Measurements from ENCODE around the gene WDR81.
"Not testable (repeated sequence)": the region's sequence is repeated elsewhere in the genome, so short reads cannot be mapped to it uniquely, and the experiment has no call there.

Gene WDR81

DNA sequence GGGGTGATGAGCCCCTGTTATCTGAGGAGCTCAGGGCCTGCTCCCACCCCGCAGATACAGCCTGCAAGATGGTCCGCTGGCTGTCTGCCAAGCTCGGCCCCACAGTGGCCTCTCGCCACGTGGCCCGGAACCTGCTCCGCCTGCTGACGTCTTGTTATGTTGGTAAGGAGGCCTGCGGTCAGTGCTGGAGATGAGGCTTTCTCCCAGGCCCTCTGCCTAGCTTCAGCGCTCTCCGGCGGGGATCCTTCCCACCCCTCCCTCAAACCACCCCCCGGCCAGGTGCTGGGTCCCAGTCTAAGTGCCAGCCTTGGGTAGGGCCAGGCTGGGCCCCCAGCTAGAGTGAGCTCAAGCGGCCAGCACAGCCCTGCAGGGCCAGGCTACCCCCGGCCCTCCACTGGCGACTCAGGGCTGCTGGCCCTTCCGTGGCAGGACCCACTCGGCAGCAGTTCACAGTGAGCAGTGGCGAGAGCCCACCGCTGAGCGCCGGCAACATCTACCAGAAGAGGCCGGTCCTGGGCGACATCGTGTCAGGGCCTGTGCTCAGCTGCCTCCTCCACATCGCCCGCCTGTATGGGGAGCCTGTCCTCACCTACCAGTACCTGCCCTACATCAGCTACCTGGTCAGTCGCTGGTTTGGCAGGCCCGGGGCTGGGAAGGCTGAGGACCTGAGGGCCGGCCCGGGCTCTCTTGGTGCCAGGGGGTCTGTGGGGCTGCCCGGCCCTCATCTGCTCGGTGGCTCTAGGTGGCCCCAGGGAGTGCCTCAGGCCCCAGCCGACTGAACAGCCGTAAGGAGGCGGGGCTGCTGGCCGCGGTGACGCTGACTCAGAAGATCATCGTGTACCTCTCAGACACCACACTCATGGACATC lies 6.1 kb downstream of the WDR81 start:
- DNase-seq (ENCODE audit: low read depth): no peak

GRCh38 chr17:1731194-1731506 lies 6.6 kb downstream of the WDR81 start:
- DNase-seq (ENCODE audit: low read depth): no peak

GRCh38 chr17:1732241-1732832 lies 7.8 kb downstream of the WDR81 start:
- no peak for DNase-seq (ENCODE audit: low read depth)

DNA sequence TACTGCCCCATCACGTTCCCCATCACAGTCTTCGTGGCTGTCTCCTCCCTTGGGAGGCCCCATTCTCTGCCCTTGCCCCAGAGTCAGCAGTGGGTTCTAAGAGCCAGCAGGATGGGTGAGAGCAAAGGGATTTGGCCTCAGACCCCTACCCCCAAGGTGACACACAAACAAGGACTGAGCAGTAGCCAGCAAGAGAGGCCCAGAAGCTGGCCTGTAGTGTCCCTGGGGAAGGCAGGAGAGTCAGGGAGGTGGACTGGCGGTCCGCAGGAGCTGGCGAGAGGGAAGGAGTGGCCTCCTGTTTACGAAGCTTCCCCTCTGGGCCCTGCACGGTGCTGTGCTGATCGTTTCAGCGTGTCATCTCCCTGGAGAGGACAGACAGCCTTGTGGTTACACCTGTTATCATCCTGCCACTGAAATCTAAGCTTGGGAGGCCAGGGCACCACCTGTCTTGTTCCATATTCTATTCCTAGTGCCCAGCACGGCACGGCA lies 8.4 kb downstream of the WDR81 start:
- DNase-seq (ENCODE audit: low read depth): no peak

- no peak for DNase-seq (ENCODE audit: low read depth)
These were observed 9.3 kb downstream of the WDR81 start for GRCh38 chr17:1733759-1734158.

GRCh38 chr17:1735418-1735817 lies 10.9 kb downstream of the WDR81 start:
- no peak for DNase-seq (ENCODE audit: low read depth)

GRCh38 chr17:1735834-1736347 lies 11.4 kb downstream of the WDR81 start:
- no peak for DNase-seq (ENCODE audit: low read depth)

DNA sequence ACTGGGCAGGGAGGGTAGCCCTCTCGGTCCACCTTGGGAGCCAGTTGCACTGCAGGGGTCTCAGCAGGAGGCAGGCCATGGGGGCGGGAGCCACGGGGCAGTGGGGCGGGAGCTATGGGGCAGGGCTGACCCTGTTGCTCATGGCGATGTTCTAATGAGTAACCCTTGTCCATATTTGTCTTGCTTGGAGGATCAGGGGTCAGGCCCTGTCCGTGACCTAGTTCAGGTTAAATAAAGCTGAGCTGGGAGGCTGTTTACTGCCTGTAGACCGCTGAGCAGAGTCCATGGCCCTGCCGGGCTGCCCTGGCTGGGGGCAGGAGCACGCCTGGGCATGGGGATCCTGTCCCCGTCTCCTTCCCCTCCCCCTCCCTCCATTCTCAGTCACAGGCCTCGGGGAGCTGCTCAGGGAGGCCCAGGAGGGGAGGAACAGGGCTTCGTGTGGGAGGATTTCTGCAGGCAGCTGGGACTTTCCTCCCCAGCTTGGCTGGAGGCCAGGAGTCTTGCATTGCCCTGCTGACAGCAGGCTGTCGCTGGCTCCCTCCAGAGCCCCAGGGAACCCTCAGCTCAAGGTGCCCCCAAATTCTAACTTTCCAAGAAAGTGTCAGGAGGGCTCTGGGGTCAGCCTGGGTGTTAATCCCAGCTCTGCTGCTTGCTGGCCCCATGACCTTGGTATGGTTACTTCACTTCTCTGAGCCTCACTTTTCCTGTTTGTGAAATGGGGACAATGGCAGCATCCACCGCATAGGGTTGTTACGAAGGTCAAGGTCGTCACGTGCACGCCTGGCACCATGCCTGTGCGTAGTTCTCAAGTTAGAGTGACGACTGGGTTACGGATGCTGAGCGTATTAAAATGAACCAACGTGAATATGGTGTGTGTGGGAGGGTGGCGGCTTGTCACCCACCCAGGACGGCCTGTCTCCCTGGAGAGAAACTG lies 12.1 kb downstream of the WDR81 start:
- peak; percentile 34 for DNase-seq (ENCODE audit: low read depth)

GRCh38 chr17:1737531-1738291 lies 13.2 kb downstream of the WDR81 start:
- DNase-seq (ENCODE audit: low read depth): no peak

DNA sequence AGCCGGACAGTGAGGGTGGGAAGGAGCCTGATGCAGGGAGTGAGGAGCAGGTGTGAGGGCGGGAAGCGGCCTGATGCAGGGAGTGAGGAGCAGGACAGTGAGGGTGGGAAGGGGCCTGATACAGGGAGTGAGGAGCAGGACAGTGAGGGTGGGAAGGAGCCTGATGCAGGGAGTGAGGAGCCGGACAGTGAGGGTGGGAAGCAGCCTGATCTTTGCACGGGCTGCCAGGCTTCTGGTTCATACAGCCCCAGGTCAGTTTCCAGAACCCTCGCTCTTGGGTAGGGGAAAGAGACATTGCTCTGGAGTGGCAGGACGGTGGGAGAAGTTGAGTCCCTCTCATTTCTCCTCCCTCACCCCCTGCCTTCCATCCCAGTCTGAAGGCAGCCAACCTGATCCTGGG lies 17.4 kb downstream of the WDR81 start:
- DNase-seq (ENCODE audit: low read depth): not testable (repeated sequence)

DNA sequence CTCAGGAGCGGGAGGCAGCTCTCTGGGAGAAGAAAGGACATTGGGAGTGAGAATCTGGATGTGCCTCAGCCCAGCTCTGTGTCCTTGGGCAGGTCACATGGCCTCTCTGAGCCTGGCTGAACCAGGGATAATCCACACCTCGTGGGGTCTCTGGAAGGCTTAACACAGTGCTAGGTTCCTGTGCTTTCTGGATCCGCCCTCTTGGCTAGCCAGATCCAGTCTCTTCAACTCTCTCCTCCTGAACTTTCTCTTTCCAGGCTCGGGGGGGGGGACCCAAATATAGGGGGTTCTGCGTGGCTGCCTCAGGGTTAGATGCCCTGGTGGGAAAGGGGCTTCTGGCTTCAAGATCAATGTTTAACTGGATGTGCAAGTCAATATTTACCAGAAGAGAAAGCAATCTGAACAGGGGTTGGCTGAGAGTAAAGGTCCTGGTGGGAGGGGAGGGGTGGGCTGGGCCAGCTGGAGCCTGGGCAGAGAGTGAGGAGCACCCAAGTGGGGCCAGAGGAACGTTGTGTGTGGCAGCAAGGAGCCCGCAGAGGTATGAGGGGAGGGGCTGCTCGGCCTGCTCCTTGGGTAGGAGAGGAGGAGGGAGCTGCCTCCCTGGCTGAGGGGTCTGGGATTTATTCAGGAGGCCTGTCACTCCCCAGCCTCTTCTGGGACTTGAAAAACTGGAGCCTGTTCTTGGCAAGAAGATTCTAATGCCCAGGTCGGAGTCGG lies 18.0 kb downstream of the WDR81 start, which contains the start of gene SERPINF2:
SERPINF2 (plus strand) TSS at position 501 of the 717 bp plus-strand sequence. CDS start 2,125 bp downstream, outside the sequence.
- no peak for DNase-seq (ENCODE audit: low read depth)

GRCh38 chr17:1743088-1743439 lies 18.6 kb downstream of the WDR81 start:
- DNase-seq (ENCODE audit: low read depth): no peak

GRCh38 chr17:1744551-1745512 lies 20.3 kb downstream of the WDR81 start:
- no peak for DNase-seq (ENCODE audit: low read depth)

- no peak for DNase-seq (ENCODE audit: low read depth)
These were observed 21.1 kb downstream of the WDR81 start for GRCh38 chr17:1745513-1746020.

GRCh38 chr17:1746975-1747543 lies 22.6 kb downstream of the WDR81 start:
- DNase-seq (ENCODE audit: low read depth): no peak

GRCh38 chr17:1750628-1751027 lies 26.1 kb downstream of the WDR81 start:
- DNase-seq (ENCODE audit: low read depth): no peak

- no peak for DNase-seq (ENCODE audit: low read depth)
These were observed 28.1 kb downstream of the WDR81 start for GRCh38 chr17:1752425-1753262.

DNA sequence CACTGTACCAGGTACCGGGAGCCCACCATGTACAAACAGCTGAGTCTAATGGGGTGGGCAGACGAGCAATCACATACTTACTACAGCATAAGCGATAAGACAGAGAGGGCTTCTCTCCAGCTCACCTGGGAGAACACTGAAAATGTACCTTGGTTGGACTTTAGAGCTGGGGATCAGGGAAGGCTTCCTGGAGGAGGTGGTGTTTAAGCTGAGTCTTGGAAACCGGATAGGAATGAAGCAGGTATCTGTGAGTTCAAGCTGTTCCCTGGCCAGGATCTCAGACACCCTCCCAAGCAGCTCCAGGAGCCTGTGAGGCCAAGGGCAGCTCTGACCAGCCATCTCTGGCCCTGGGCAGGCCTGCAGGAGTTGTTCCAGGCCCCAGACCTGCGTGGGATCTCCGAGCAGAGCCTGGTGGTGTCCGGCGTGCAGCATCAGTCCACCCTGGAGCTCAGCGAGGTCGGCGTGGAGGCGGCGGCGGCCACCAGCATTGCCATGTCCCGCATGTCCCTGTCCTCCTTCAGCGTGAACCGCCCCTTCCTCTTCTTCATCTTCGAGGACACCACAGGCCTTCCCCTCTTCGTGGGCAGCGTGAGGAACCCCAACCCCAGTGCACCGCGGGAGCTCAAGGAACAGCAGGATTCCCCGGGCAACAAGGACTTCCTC lies 29.4 kb downstream of the WDR81 start:
- DNase-seq (ENCODE audit: low read depth): no peak

All from activated T-helper 9 cell treated with anti-CD3 and anti-CD28 coated beads, Interleukin-2, amount 50 U/mL, for 16 hours (primary cell).